ENCODE measurements around the gene TPCN1.

Gene TPCN1

GRCh38 chr12:113221181-113221996, at the start of gene TPCN1:
TPCN1 (plus strand) TSS chr12:113221464; CDS start chr12:113226853, 5,389 bp downstream.
- peak; percentile 98 to 99 for DNase-seq (ENCODE audit: low read depth in 2 of 2)

- no peak for DNase-seq (ENCODE audit: low read depth in 2 of 2)
Measured at GRCh38 chr12:113171543-113171942, 49.7 kb upstream of the TPCN1 start.

- DNase-seq (ENCODE audit: low read depth in 2 of 2): no peak
Measured at GRCh38 chr12:113172185-113172584, 49.1 kb upstream of the TPCN1 start.

GRCh38 chr12:113173081-113173698, 48.1 kb upstream of the TPCN1 start:
- no peak for DNase-seq (ENCODE audit: low read depth in 2 of 2)

- DNase-seq (ENCODE audit: low read depth in 2 of 2): peak; percentile 63 to 85
Measured at GRCh38 chr12:113174461-113175384, 46.5 kb upstream of the TPCN1 start.

- DNase-seq (ENCODE audit: low read depth in 2 of 2): no peak
Measured at GRCh38 chr12:113179023-113179422, 42.2 kb upstream of the TPCN1 start.

- DNase-seq (ENCODE audit: low read depth in 2 of 2): no peak
Measured at GRCh38 chr12:113180333-113180732, 40.9 kb upstream of the TPCN1 start.

- no peak for DNase-seq (ENCODE audit: low read depth in 2 of 2)
Measured at GRCh38 chr12:113181975-113182374, 39.3 kb upstream of the TPCN1 start.

- DNase-seq (ENCODE audit: low read depth in 2 of 2): no peak
Measured at GRCh38 chr12:113183030-113183589, 38.2 kb upstream of the TPCN1 start.

GRCh38 chr12:113184098-113184899, 37.0 kb upstream of the TPCN1 start:
- DNase-seq (ENCODE audit: low read depth in 2 of 2): peak in 1 of 2 donors; percentile 56

GRCh38 chr12:113184900-113185179, 36.4 kb upstream of the TPCN1 start:
- DNase-seq (ENCODE audit: low read depth in 2 of 2): peak; percentile 78 to 87

- DNase-seq (ENCODE audit: low read depth in 2 of 2): peak; percentile 72 to 78
Measured at GRCh38 chr12:113185180-113186032, 35.9 kb upstream of the TPCN1 start, which contains the start of the genes DDX54 and RITA1. DDX54 (minus strand) TSS chr12:113185478; CDS start chr12:113185451, 27 bp downstream. RITA1 (plus strand) TSS chr12:113185721; CDS start chr12:113186747, 1,026 bp downstream.

GRCh38 chr12:113186033-113186365, 35.3 kb upstream of the TPCN1 start:
- DNase-seq (ENCODE audit: low read depth in 2 of 2): no peak

- no peak for DNase-seq (ENCODE audit: low read depth in 2 of 2)
Measured at GRCh38 chr12:113186666-113187325, 34.5 kb upstream of the TPCN1 start.

GRCh38 chr12:113189361-113189760, 31.9 kb upstream of the TPCN1 start:
- no peak for DNase-seq (ENCODE audit: low read depth in 2 of 2)

- DNase-seq (ENCODE audit: low read depth in 2 of 2): no peak
Measured at GRCh38 chr12:113190761-113191160, 30.5 kb upstream of the TPCN1 start.

GRCh38 chr12:113191227-113191626, 30.0 kb upstream of the TPCN1 start:
- DNase-seq (ENCODE audit: low read depth in 2 of 2): no peak

GRCh38 chr12:113194971-113195391, 26.3 kb upstream of the TPCN1 start:
- no peak for DNase-seq (ENCODE audit: low read depth in 2 of 2)

GRCh38 chr12:113195598-113195997, 25.7 kb upstream of the TPCN1 start:
- DNase-seq (ENCODE audit: low read depth in 2 of 2): no peak

GRCh38 chr12:113196582-113196981, 24.7 kb upstream of the TPCN1 start:
- DNase-seq (ENCODE audit: low read depth in 2 of 2): no peak

Data from stimulated activated CD4-positive, alpha-beta T cell treated with anti-CD3 and anti-CD28 coated beads, Interleukin-4, amount 100 ng/mL, for 48 hours (primary cell).